SJCRH30 (cell line): Measurements from ENCODE around the gene FAM163B. TPM values are rescaled to one million over a fixed set of nuclear protein-coding genes. Genes with fewer than 3 reads are reported as not detected.
A peak's percentile ranks its signal among the peaks of the same experiment; 100 is the strongest.

ENCODE experiments used
- DNase-seq, 2 experiments: peaks; one replicate each; pipeline ENCODE4 v3.0.0-alpha.2; 2015 to 2020
- H3K27ac ChIP-seq: fragments of 250-450 bp; sonication (Bioruptor Pico); 2 replicates; pipeline ENCODE4 v1.5.1; 2020; ENCODE audit warnings: mild to moderate bottlenecking, moderate library complexity
- H3K27me3 ChIP-seq: fragments of 250-450 bp; sonication (Bioruptor Pico); 2 replicates; pipeline ENCODE4 v1.5.1; 2020; ENCODE audit warnings: mild to moderate bottlenecking, moderate library complexity
- H3K36me3 ChIP-seq: fragments of 250-450 bp; sonication (Bioruptor Pico); 2 replicates; pipeline ENCODE4 v1.5.1; 2020; ENCODE audit warnings: mild to moderate bottlenecking, moderate library complexity
- H3K4me1 ChIP-seq: fragments of 250-450 bp; sonication (Bioruptor Pico); 2 replicates; pipeline ENCODE4 v1.5.1; 2020; ENCODE audit warnings: mild to moderate bottlenecking, moderate library complexity
- H3K4me3 ChIP-seq: fragments of 250-450 bp; sonication (Bioruptor Pico); 2 replicates; pipeline ENCODE4 v1.5.1; 2020; ENCODE audit warnings: mild to moderate bottlenecking, moderate library complexity
- H3K9me3 ChIP-seq: fragments of 250-450 bp; sonication (Bioruptor Pico); replicated peaks from 2 replicates; pipeline ENCODE4 v1.5.1; 2020; ENCODE audit warnings: mild to moderate bottlenecking, moderate library complexity
- total RNA-seq: library from RNA; depleted of rRNA; stranded (reverse); fragments of >200 nt; shearing (Covaris generic); gene quantifications from 2 replicates; pipeline ENCODE4 v1.2.3, GENCODE V29; 2014

The FAM163B gene
- total RNA-seq, 1 experiment from 2014 or later, result 3.4 TPM

GRCh38 chr9:133558191-133559126 lies 50.7 kb downstream of the FAM163B start:
- H3K9me3 ChIP-seq, result no peaks in the 10 kb centered on the region
- peaks cover 39% of the 10 kb centered on the region for H3K4me1 ChIP-seq
- H3K4me3 ChIP-seq, result peak overlapping the region; percentile 22
- peak; percentile 90 to 92 for DNase-seq
- H3K36me3 ChIP-seq, result no peaks in the 10 kb centered on the region
- H3K27ac ChIP-seq, result peak overlapping the region; percentile 97
- H3K27me3 ChIP-seq, result no peaks in the 10 kb centered on the region

GRCh38 chr9:133557581-133557980 lies 51.6 kb downstream of the FAM163B start:
- Histone ChIP-seq H3K36me3 (no peaks in the 10 kb centered on the region), H3K27ac (peak overlapping the region; percentile 97), H3K9me3 (no peaks in the 10 kb centered on the region), H3K4me1 (peaks cover 34% of the 10 kb centered on the region), H3K27me3 (no peaks in the 10 kb centered on the region), H3K4me3 (peak overlapping the region; percentile 22; the same call in 1 of the 2 replicates)
- peak in 1 of 2 experiments; percentile 32 for DNase-seq

GRCh38 chr9:133556354-133556753 lies 52.8 kb downstream of the FAM163B start:
- H3K36me3 ChIP-seq, result no peaks in the 10 kb centered on the region
- H3K27ac ChIP-seq, result no peak overlapping the region
- H3K4me3 ChIP-seq, result no peak overlapping the region
- H3K27me3 ChIP-seq, result no peaks in the 10 kb centered on the region
- DNase-seq, result no peak
- no peaks in the 10 kb centered on the region for H3K9me3 ChIP-seq
- peaks cover 34% of the 10 kb centered on the region for H3K4me1 ChIP-seq

- Histone ChIP-seq H3K9me3 (no peaks in the 10 kb centered on the region), H3K4me3 (no peak overlapping the region)
Measured at GRCh38 chr9:133554729-133555128, 54.5 kb downstream of the FAM163B start.

GRCh38 chr9:133553973-133554713 lies 55.0 kb downstream of the FAM163B start:
- Histone ChIP-seq H3K9me3 (no peaks in the 10 kb centered on the region), H3K36me3 (no peaks in the 10 kb centered on the region), H3K4me1 (peaks cover 27% of the 10 kb centered on the region), H3K27ac (no peak overlapping the region), H3K4me3 (no peak overlapping the region), H3K27me3 (no peaks in the 10 kb centered on the region)
- DNase-seq, result no peak

More at GRCh38 chr9:133554729-133555128, 54.5 kb downstream of the FAM163B start:
- Histone ChIP-seq H3K27ac (no peak overlapping the region), H3K4me1 (peaks cover 31% of the 10 kb centered on the region), H3K36me3 (no peaks in the 10 kb centered on the region), H3K27me3 (no peaks in the 10 kb centered on the region)
- no peak for DNase-seq

- H3K27ac ChIP-seq, result no peak overlapping the region
- no peaks in the 10 kb centered on the region for H3K9me3 ChIP-seq
- no peak for DNase-seq
- no peaks in the 10 kb centered on the region for H3K36me3 ChIP-seq
- H3K27me3 ChIP-seq, result no peaks in the 10 kb centered on the region
- peaks cover 17% of the 10 kb centered on the region for H3K4me1 ChIP-seq
- H3K4me3 ChIP-seq, result no peak overlapping the region
Measured at GRCh38 chr9:133553123-133553522, 56.1 kb downstream of the FAM163B start.

GRCh38 chr9:133552236-133552635 lies 57.0 kb downstream of the FAM163B start:
- no peak for DNase-seq
- H3K27me3 ChIP-seq, result no peaks in the 10 kb centered on the region
- no peak overlapping the region for H3K4me3 ChIP-seq
- H3K9me3 ChIP-seq, result no peaks in the 10 kb centered on the region
- 0 out of 2 replicates have a peak, but pooled peaks cover 4% of the 10 kb centered on the region for H3K36me3 ChIP-seq
- H3K4me1 ChIP-seq, result peaks cover 8% of the 10 kb centered on the region
- no peak overlapping the region for H3K27ac ChIP-seq

- DNase-seq, result no peak
- Histone ChIP-seq H3K4me1 (peaks cover under 1% of the 10 kb centered on the region; the same call in 1 of the 2 replicates), H3K27ac (no peak overlapping the region), H3K9me3 (no peaks in the 10 kb centered on the region), H3K4me3 (no peak overlapping the region), H3K27me3 (no peaks in the 10 kb centered on the region), H3K36me3 (0 out of 2 replicates have a peak, but pooled peaks cover 4% of the 10 kb centered on the region)
Measured at GRCh38 chr9:133551446-133551845, 57.7 kb downstream of the FAM163B start.

GRCh38 chr9:133547116-133547515 lies 62.1 kb downstream of the FAM163B start:
- H3K27me3 ChIP-seq, result no peaks in the 10 kb centered on the region
- H3K4me1 ChIP-seq, result no peaks in the 10 kb centered on the region
- peaks cover 4% of the 10 kb centered on the region; the same call in 1 of the 2 replicates for H3K36me3 ChIP-seq
- H3K9me3 ChIP-seq, result no peaks in the 10 kb centered on the region
- H3K27ac ChIP-seq, result no peak overlapping the region
- no peak for DNase-seq
- H3K4me3 ChIP-seq, result no peak overlapping the region

GRCh38 chr9:133546287-133546680 lies 62.9 kb downstream of the FAM163B start:
- no peak overlapping the region for H3K27ac ChIP-seq
- DNase-seq, result no peak
- H3K9me3 ChIP-seq, result no peaks in the 10 kb centered on the region
- H3K4me1 ChIP-seq, result no peaks in the 10 kb centered on the region
- H3K4me3 ChIP-seq, result no peak overlapping the region
- H3K27me3 ChIP-seq, result no peaks in the 10 kb centered on the region
- peaks cover 4% of the 10 kb centered on the region; the same call in 1 of the 2 replicates for H3K36me3 ChIP-seq

- H3K4me1 ChIP-seq, result no peaks in the 10 kb centered on the region
- no peaks in the 10 kb centered on the region for H3K27me3 ChIP-seq
- no peaks in the 10 kb centered on the region for H3K9me3 ChIP-seq
- H3K36me3 ChIP-seq, result peaks cover 4% of the 10 kb centered on the region; the same call in 1 of the 2 replicates
- no peak overlapping the region for H3K4me3 ChIP-seq
- no peak overlapping the region for H3K27ac ChIP-seq
- DNase-seq, result no peak
Measured at GRCh38 chr9:133545494-133546286, 63.5 kb downstream of the FAM163B start.

GRCh38 chr9:133543772-133544467 lies 65.3 kb downstream of the FAM163B start:
- Histone ChIP-seq H3K9me3 (no peaks in the 10 kb centered on the region), H3K4me1 (0 out of 2 replicates have a peak, but pooled peaks cover 2% of the 10 kb centered on the region), H3K36me3 (peaks cover 4% of the 10 kb centered on the region; the same call in 1 of the 2 replicates), H3K27ac (no peak overlapping the region), H3K27me3 (no peaks in the 10 kb centered on the region), H3K4me3 (no peak overlapping the region)
- DNase-seq, result no peak

- Histone ChIP-seq H3K27ac (no peak overlapping the region), H3K36me3 (no peaks in the 10 kb centered on the region; the same call in 1 of the 2 replicates), H3K9me3 (no peaks in the 10 kb centered on the region), H3K4me3 (no peak overlapping the region), H3K27me3 (no peaks in the 10 kb centered on the region), H3K4me1 (0 out of 2 replicates have a peak, but pooled peaks cover 2% of the 10 kb centered on the region)
- DNase-seq, result no peak
Measured at GRCh38 chr9:133542002-133542401, 67.2 kb downstream of the FAM163B start.

- DNase-seq, result no peak
- Histone ChIP-seq H3K27me3 (no peaks in the 10 kb centered on the region), H3K27ac (no peak overlapping the region), H3K9me3 (no peaks in the 10 kb centered on the region), H3K4me3 (no peak overlapping the region), H3K36me3 (no peaks in the 10 kb centered on the region), H3K4me1 (0 out of 2 replicates have a peak, but pooled peaks cover 2% of the 10 kb centered on the region)
Measured at GRCh38 chr9:133540698-133541025, 68.5 kb downstream of the FAM163B start.
